HG03520 (cell line): ENCODE measurements around the gene SCGB1C2.
"Not testable (repeated sequence)": the region's sequence is repeated elsewhere in the genome, so short reads cannot be mapped to it uniquely, and the experiment has no call there.

Experiments
- ATAC-seq: cut with Tn5 transposase; IDR thresholded peaks from one replicate; pipeline ENCODE4 v1.9.1; 2021; ENCODE audit warnings: mild to moderate bottlenecking, moderate library complexity; ENCODE audit not compliant: unreplicated experiment

Gene SCGB1C2

DNA sequence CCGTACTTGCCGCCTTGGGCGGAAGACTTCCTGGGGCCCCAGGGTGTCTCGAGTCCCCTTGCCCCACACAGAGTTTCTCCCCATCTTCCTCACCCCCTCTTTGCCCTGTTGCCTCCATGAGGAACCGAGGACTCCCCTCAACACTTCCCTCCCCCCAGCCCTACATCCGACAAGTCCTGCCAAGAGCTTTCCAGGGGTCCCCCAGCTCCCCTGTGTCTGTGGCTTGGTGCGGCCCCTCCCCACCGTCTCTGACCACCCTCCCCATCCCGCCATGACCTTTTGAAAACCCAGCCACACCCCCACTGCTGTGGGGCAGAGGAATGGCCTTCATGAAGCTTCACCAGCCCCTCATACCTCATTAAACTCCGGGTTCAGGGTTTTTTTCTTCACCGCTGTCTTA lies 11.4 kb downstream of the SCGB1C2 start:
- no peak for ATAC-seq

DNA sequence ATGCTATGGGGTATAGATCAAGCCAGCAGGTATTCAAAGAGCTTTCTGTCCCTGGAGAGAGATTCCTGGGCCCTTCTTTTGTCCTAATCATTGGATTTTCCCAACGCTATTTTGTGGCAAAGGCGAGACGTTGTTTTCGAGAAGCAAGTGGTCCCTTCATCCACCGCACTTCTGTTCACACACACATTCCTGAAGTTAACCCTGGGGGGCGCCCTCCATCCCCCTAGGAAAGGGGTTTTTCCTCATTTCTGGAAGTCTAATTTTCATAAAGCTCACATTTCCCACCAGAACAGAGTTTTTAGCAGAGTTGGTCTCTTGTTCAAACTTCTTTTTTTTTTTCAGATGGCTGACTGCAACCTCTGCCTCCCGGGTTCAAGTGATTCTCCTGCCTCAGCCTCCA lies 11.9 kb downstream of the SCGB1C2 start:
- ATAC-seq: no peak

GRCh38 chr17:149897-150584 lies 12.7 kb downstream of the SCGB1C2 start:
- ATAC-seq: no peak

- ATAC-seq: no peak
Observed at GRCh38 chr17:151004-151403, 13.6 kb downstream of the SCGB1C2 start.

DNA sequence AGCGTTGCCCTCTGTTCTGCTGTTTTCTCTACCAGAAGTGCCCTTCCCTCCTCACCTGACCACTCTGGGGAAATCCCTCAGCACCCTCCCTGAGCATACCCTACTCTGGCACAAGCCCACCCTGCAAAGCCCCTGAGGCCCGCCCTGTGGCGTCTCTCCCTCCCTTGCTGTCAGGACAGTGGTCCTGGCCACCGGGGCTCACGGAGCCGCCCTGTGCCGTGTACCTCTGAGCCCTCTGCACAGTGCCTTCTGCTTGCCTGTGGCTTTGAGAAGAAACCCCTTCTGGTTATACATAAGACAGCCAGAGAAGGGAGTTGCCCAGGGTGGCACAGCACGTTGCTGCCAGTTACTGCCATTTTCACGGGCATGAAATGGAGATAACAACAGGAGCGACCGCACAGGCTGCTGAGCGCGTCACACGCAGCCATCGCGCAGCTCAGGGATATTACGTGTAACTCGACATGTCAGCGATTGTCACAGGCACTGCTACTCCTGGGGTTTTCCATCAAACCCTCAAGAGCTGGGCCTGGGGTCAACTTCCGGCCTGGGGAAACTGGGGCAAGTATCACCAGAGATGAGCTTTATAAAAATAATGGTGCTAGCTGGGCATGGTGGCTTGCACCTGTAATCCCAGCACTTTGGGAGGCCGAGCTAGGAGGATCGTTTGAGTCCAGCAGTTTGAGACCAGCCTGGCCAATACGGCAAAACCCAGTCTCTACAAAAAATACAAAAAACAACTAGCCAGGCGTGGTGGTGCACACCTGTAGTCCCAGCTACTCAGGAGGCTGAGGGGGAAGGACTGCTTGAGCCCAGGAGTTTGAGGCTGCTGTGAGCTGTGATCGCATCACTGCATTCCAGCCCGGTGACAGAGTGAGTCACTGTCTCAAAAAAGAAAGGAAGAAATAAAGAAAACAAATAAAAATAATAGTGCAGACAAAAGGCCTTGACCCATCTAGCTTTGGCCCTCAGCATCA lies 14.8 kb downstream of the SCGB1C2 start:
- no peak for ATAC-seq

DNA sequence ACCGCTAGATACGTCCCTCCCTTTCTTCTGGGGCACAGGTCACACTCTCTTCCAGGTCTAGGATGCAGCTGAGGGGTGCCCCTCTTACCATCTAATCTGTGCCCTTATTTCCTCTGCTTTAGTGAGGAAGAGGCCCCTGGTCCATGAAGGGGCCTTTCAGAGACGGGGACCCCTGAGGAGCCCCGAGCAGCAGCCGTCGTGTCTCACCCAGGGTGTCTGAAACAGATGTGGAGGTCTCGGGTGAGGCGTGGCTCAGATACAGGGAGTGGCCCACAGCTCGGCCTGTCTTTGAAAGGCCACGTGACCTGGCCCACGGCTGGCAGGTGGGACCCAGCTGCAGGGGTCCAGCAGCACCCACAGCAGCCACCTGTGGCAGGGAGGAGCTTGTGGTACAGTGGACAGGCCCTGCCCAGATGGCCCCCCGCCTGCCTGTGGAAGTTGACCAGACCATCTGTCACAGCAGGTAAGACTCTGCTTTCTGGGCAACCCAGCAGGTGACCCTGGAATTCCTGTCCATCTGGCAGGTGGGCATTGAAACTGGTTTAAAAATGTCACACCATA lies 15.6 kb downstream of the SCGB1C2 start:
- no peak for ATAC-seq

- ATAC-seq: no peak
Observed at GRCh38 chr17:153851-154250, 16.5 kb downstream of the SCGB1C2 start.

- ATAC-seq: no peak
Observed at GRCh38 chr17:155576-155975, 18.2 kb downstream of the SCGB1C2 start.

DNA sequence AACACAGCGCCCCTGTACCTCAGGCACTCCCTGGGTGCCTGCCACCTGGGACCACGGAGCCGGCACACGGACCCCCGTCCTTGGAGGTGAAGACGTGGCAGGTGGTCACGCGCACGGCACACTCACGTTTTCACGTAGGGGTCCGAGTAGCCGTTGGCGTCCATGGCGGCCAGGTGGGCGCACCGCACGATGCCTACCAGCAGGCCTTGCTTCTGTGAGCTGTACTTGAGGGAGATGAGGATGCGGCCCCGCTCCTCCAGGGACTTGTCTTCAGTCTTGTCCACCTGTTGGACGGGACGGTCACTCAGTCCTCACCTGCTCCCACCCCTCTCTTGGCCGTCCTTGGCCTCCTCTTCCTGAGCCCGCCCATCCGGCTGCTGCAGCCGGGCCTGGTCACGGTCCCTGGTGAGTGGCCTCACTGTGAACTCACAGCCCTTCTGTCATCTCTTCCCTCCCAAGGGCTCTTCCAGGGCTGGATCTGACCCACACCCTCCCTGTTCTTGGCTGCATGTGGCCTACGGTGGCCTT lies 18.8 kb downstream of the SCGB1C2 start:
- ATAC-seq: no peak

- ATAC-seq: no peak
Observed at GRCh38 chr17:156946-157345, 19.6 kb downstream of the SCGB1C2 start.

GRCh38 chr17:157901-158300 lies 20.5 kb downstream of the SCGB1C2 start:
- ATAC-seq: no peak

GRCh38 chr17:158379-158778 lies 21.0 kb downstream of the SCGB1C2 start:
- no peak for ATAC-seq

DNA sequence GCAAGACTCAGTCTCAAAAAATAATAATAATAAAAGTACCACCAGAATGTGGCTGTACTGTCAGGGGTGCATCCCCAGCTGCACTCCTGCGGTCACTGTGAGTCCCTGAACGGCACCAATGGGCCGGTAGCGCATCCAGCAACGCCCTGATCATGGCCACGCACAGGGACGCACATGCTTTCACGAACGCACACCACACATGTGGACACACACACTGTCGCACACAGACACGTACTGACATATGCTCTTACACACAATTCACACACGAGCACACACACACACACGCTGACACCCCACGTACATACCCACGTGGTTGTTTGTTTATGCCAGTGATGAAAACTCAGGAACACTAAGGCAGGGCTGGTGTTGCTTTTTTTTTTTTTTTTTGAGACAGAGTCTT lies 22.2 kb downstream of the SCGB1C2 start:
- no peak for ATAC-seq

DNA sequence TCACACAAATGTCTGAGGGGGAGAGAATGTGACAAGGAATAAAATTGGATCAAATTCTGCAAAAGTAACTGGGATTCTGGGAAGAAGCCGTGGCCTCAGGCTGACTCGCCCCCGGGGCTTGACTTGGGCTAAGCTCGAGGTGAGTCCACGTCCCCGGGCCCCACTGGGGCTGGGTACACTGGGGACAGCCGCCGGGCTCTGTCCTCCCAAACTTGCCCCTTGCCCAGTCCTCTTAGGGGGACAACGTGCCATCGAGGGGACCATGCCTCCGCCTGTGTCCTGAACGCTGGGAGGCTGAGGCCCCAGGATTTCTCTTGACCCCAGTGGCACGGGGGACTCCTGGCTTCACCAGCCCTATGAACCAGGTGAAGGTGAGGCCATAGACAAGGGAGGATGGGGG lies 23.0 kb downstream of the SCGB1C2 start:
- no peak for ATAC-seq

- no peak for ATAC-seq
Observed at GRCh38 chr17:161481-161880, 24.1 kb downstream of the SCGB1C2 start.

DNA sequence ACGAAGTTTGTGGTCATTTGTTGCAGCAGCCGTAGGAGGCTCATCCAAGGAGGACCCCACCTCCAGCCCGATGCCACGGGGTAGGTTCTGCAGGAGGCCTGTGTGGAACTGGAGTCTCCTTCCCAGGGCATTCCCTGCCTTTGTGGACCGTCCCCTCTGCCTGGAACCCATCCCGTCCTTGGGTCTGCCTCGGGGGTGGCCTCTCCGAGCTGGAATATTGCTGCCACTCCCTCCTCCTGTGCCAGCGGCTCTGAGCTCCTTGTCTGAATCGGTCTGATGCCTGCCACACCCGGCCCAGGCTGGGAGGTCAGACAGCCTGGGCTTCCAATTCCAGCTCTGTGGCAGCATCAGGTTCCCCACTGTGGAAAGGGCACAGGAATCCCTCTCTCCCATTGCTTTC lies 25.3 kb downstream of the SCGB1C2 start:
- no peak for ATAC-seq

DNA sequence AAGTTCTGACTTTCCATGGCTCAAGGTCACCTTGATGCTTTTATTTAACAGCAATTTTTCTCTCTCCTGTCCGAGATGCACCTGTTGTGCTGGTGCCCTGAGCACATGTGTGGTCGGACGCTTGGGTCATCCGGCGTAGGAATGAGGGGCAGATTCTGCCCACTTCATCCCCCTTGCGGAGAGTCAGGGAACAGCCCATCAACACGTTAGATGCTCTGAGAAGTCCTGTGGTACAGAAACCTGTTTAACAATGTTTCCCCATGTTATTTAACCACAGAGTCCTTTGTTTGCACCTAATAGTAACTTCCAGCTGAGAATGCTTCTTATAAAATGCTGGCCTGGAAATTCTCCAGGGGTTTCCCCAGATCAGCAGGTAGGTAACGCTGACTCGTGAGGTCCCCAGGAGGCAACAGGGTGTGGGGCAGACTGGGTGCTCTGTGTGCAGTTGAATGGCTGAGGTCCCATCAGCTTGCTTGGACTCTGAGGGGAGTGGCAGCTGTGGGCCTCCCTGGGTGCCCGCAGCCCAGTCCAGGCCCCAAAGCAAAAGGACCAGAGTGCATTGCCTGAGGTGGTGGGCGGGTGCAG lies 26.2 kb downstream of the SCGB1C2 start:
- ATAC-seq: no peak

DNA sequence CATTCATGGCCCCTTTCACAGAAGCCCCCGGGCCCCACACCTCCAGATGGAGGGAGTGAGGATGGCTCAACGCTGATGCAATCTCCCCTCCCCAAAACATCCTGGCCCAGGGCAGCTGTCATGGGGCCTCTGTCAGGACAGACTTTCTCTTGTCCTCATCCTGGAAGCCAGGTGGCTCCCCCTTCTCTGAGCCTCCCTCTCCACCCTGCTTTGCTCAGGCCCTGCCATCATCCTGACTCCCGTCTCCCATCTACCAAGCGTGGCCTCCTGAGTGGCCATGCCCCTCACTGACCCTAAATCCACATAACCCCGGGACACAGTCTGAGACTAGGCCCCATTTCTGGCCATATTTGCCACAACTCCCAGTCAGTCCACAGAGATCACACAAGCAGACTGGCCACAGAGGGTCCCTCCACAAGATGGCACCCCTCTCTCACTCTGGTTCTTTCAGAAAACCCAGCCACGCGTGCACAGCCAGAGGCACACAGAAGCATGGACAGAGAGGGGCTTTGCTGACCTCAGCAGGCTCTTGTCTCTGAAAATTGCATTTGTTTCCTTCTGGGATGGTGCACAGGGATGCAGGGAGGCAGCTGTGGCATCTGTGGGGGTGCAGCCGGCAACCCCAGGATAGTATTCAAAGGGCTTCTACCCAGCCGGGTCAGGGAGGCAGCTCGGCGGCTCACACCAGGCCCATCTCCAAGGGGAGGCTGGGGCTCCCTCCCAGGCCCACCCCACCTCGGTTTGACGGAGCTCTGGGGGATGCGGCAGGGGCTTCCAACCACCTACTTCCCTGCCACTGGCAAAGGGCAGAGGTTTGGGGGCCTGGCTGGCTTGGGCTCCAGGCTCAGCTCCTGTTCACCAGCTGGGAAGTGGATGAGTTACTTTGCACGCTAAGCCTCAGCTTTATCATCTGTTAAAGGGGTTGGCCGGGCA lies 27.2 kb downstream of the SCGB1C2 start:
- no peak for ATAC-seq

- no peak for ATAC-seq
Observed at GRCh38 chr17:165939-166338, 28.6 kb downstream of the SCGB1C2 start.

- ATAC-seq: not testable (repeated sequence)
Observed at GRCh38 chr17:168614-169013, 31.2 kb downstream of the SCGB1C2 start.
